Endothelial cell of umbilical vein (primary cell): Measurements from ENCODE around the gene NFKB2. TPM values are rescaled to one million over a fixed set of nuclear protein-coding genes. Genes with fewer than 3 reads are reported as not detected.

Experiments
- BruUV-seq: library from RNA; stranded (reverse); fragments of 400-500 nt; replicated peaks from 2 replicates; lab custom pipeline; 2021; lab: Mats Ljungman, UMichigan
- CTCF ChIA-PET: fragments of 300-600, 350-600 bp; sonication (Branson Sonifier 250); formaldehyde crosslinking; loops from one replicate; lab custom pipeline; 2021; ENCODE audit warnings: antibody characterized with exemption, inconsistent platforms; lab: Charles Lee
- POLR2A ChIA-PET: fragments of 300-600, 350-600 bp; sonication (Branson Sonifier 250); formaldehyde crosslinking; loops from one replicate; lab custom pipeline; 2021; ENCODE audit warnings: antibody characterized with exemption, inconsistent platforms; lab: Charles Lee
- DNase-seq: peaks from one replicate; pipeline ENCODE4 v3.0.0-alpha.2; 2011; ENCODE audit warnings: low read depth, low spot score
- FAIRE-seq: peaks from 2 replicates; lab custom pipeline; 2011; peaks lifted over from hg19 to GRCh38; lab: Jason Lieb, UNC
- H2AFZ ChIP-seq: 2 replicates; pipeline ENCODE4 v1.6.0; 2012; ENCODE audit warnings: low read depth, low read length, control low read depth, inconsistent platforms
- H3K27ac ChIP-seq: 2 replicates; pipeline ENCODE4 v1.5.1; 2011; ENCODE audit warnings: low read depth, mild to moderate bottlenecking, control low read depth, low read length, moderate library complexity; ENCODE audit not compliant: insufficient read depth
- H3K27me3 ChIP-seq, 2 experiments: 2 replicates each; pipeline versions ENCODE4 v1.6.0 to v1.6.1; 2011; ENCODE audit warnings: low read length in 2 of 2, mixed read lengths in 1 of 2; ENCODE audit not compliant: control insufficient read depth in 2 of 2, insufficient read depth in 2 of 2
- H3K36me3 ChIP-seq, 2 experiments: 2 replicates in 1 of 2; 3 replicates in 1 of 2; pipeline ENCODE4 v1.5.1; 2011; ENCODE audit warnings: low read length in 2 of 2, mild to moderate bottlenecking in 1 of 2, moderate library complexity in 1 of 2; ENCODE audit not compliant: control insufficient read depth in 2 of 2, insufficient read depth in 2 of 2; ENCODE audit errors: extremely low read depth in 1 of 2
- H3K4me1 ChIP-seq: 3 replicates; pipeline ENCODE4 v1.5.1; 2011; ENCODE audit warnings: mild to moderate bottlenecking, low read length; ENCODE audit not compliant: control insufficient read depth, insufficient read depth; ENCODE audit errors: extremely low read depth
- H3K4me2 ChIP-seq: 2 replicates; pipeline ENCODE4 v1.6.1; 2011; ENCODE audit warnings: low read length, control low read depth, mixed read lengths; ENCODE audit not compliant: insufficient read depth
- H3K4me3 ChIP-seq, 3 experiments: fragments of 200-600 bp in 1 of 3; sonication (generic), shearing (Covaris generic) in 1 of 3; replicated peaks in 1 of 3; 2 replicates each; pipeline ENCODE4 v1.5.1; 2011 to 2016; ENCODE audit warnings: control low read depth in 3 of 3, low read length in 3 of 3, mild to moderate bottlenecking in 2 of 3, inconsistent platforms in 1 of 3, low read depth in 1 of 3, moderate library complexity in 1 of 3; ENCODE audit not compliant: insufficient read depth in 1 of 3
- H3K79me2 ChIP-seq: 2 replicates; pipeline ENCODE4 v1.6.0; 2012; ENCODE audit warnings: low read length, inconsistent platforms; ENCODE audit not compliant: control insufficient read depth, insufficient read depth
- H3K9ac ChIP-seq: replicated peaks from 2 replicates; pipeline ENCODE3; 2011; ENCODE audit warnings: low read length, control low read depth; ENCODE audit not compliant: insufficient read depth; ENCODE audit errors: extremely low read depth
- H3K9me1 ChIP-seq: replicated peaks from 3 replicates; pipeline ENCODE4 v1.6.0; 2011; ENCODE audit warnings: mild to moderate bottlenecking, low read length; ENCODE audit not compliant: control insufficient read depth, insufficient read depth; ENCODE audit errors: extremely low read depth
- H3K9me3 ChIP-seq: replicated peaks from 2 replicates; pipeline ENCODE4 v1.5.1; 2012; ENCODE audit warnings: low read length, inconsistent platforms; ENCODE audit not compliant: control insufficient read depth, insufficient read depth
- H4K20me1 ChIP-seq: replicated peaks from 2 replicates; pipeline ENCODE3; 2011; ENCODE audit warnings: mild to moderate bottlenecking, low read length; ENCODE audit not compliant: control insufficient read depth, insufficient read depth; ENCODE audit errors: extremely low read depth
- EZH2 ChIP-seq: IDR thresholded peaks from 2 replicates; pipeline ENCODE4 v1.6.1; 2012; ENCODE audit warnings: borderline replicate concordance, low read depth, mild to moderate bottlenecking, moderate library complexity, low read length, inconsistent platforms; ENCODE audit not compliant: severe bottlenecking
- FOS ChIP-seq: IDR thresholded peaks from 2 replicates; pipeline ENCODE4 v1.6.1; 2011; ENCODE audit warnings: mild to moderate bottlenecking, low read length, moderate library complexity, borderline replicate concordance; ENCODE audit not compliant: insufficient read depth
- GATA2 ChIP-seq: IDR thresholded peaks from 2 replicates; pipeline ENCODE4 v1.7.0; 2011; ENCODE audit warnings: low read depth, mild to moderate bottlenecking, moderate library complexity, mixed read lengths, low read length; ENCODE audit not compliant: insufficient read length, insufficient read depth
- JUN ChIP-seq: IDR thresholded peaks from 2 replicates; pipeline ENCODE4 v1.6.1; 2011; ENCODE audit warnings: borderline replicate concordance, low read depth; ENCODE audit not compliant: insufficient read length, insufficient read depth
- MYC ChIP-seq: IDR thresholded peaks from one replicate; pipeline ENCODE4 v1.6.1; 2011; ENCODE audit warnings: mild to moderate bottlenecking, low read depth, low read length
- POLR2A ChIP-seq: IDR thresholded peaks from 2 replicates; pipeline ENCODE4 v1.6.1; 2012; ENCODE audit warnings: low read depth, mild to moderate bottlenecking, control low read depth, low read length
- POLR2AphosphoS5 ChIP-seq: IDR thresholded peaks from 2 replicates; pipeline ENCODE4 v1.6.1; 2012; ENCODE audit warnings: low read depth, mild to moderate bottlenecking, control low read depth, low read length, moderate library complexity; ENCODE audit not compliant: insufficient read depth
- dilution Hi-C: fragments of 300-500 bp; cut with MboI; formaldehyde crosslinking; loops from one replicate; pipeline ENCODE4 v1.15.0; 2019; ENCODE audit warnings: low sequenced_read_pairs; ENCODE audit not compliant: extremely low pct_ligation_motif_present
- intact Hi-C: fragments of 100-400 bp; cut with micrococcal nuclease; formaldehyde crosslinking; loops from one replicate; pipeline ENCODE4 v1.10.0; 2022
- polyA plus RNA-seq, 4 experiments: library from polyadenylated mRNA; depleted of rRNA in 3 of 4; stranded (reverse) in 3 of 4; unstranded in 1 of 4; fragments of >200 nt; gene quantifications; 2 replicates each; pipeline versions ENCODE4 v1.2.1 to v1.2.3, GENCODE V29; 2011 to 2012; ENCODE audit warnings: missing spikeins in 1 of 4
- total RNA-seq: library from RNA; stranded (reverse); gene quantifications from 2 replicates; pipeline ENCODE4 v1.2.3, GENCODE V29; 2021
- TF ChIP-seq, protein P1 (sequence below): IDR thresholded peaks from 2 replicates; pipeline ENCODE4 v1.6.1; 2011; ENCODE audit not compliant: insufficient read depth, insufficient read length
- TF ChIP-seq, protein P2 (sequence below), 2 donors: IDR thresholded peaks; 1 replicate in 1 of 2; 2 replicates in 1 of 2; pipeline ENCODE4 v1.5.1; 2011; ENCODE audit warnings: low read length in 2 of 2, mild to moderate bottlenecking in 2 of 2, moderate library complexity in 2 of 2, control low read depth in 1 of 2, inconsistent platforms in 1 of 2, low read depth in 1 of 2; ENCODE audit not compliant: insufficient read depth in 1 of 2; ENCODE audit errors: extremely low read depth in 1 of 2

The NFKB2 gene
- total and polyA plus RNA-seq, 2 donors (not counting 3 experiments of a cell fraction or from before 2014, with no cell fraction given) = 21.0 to 25.6 TPM

DNA sequence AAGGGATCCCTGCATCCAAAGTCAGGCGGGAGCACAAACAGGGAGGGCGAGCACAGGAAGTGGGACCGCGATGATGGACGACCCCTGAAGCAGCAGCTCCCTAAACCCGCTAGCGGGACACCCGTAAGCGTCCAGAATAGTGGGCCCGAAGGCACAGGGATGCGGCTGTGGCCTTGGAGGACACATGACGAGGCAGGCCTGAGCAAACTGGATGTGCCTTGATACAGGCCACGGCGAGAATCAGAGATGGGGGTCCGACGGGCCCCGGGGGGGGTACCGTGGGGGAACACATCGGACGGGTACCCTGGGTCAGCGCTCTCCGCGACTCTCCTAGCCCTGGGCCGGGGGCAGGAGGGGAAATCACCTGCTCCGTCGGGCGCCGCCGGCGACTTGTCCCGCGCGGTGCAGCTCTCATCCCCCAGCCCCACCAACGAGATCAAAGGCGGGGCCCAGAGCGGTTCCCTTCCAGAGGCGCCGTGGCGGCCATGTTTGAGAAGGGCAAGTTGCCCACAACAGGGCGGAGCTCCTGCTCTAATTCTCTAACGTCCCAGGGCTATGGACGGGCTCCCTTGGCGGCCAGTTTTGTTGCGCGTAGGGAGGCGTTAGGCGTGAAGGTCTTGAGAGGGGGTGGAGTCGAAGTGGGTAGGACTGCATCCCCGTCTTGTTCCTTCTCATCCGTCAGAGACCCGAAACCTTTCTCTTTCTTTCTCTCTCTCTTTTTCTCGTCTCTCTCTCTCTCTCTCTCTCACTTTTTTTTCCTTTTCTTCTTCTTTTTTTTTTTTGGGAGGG is 36.9 kb downstream of the NFKB2 start, which contains the start of gene CUEDC2:
TSS of gene CUEDC2 (minus strand) at position 413 of the 789 bp plus-strand sequence. CDS start 7,386 bp downstream, outside the sequence.
- no peaks in the 10 kb centered on the region for H3K9me1 ChIP-seq
- TF ChIP-seq POLR2A = peak; percentile 91
- TF ChIP-seq MYC = no peak
- TF ChIP-seq GATA2 = no peak
- TF ChIP-seq POLR2AphosphoS5 = peak; percentile 81
- FAIRE-seq = peak; percentile 97
- H3K27me3 ChIP-seq = peaks cover 11 to 22% of the 10 kb centered on the region in 2 experiments
- H3K9me3 ChIP-seq = no peaks in the 10 kb centered on the region
- BruUV-seq = TSS peak; percentile 86
- H3K27ac ChIP-seq = peak within 1 kb of the TSS; percentile 17
- H3K79me2 ChIP-seq = peaks cover 9% of the 10 kb centered on the region
- H3K9ac ChIP-seq = peak within 1 kb of the TSS; percentile 78
- H4K20me1 ChIP-seq = no peaks in the 10 kb centered on the region
- no peaks in the 10 kb centered on the region for H3K36me3 ChIP-seq
- intact Hi-C loops = loop anchor here (1.0 kb wide), 1 partner anchor 10 kb away; no protein-coding TSS in a partner anchor
- peak; percentile 97 for DNase-seq
- POLR2A ChIA-PET = interaction anchor here (0.6 to 1.1 kb wide), 3 partner anchors 12 to 44 kb away, joined by 5 to 6 read pairs (median 6); partner anchors contain the start of gene FBXL15
- dilution Hi-C loops = no loop called here
- H3K4me2 ChIP-seq = peak within 1 kb of the TSS; percentile 78
- CTCF ChIA-PET = interaction anchor here (0.6 to 2.4 kb wide), 15 partner anchors 11 to 310 kb away, joined by 3 to 25 read pairs (median 4); partner anchors contain the start of genes ACTR1A, C10orf95, FBXL15 and NFKB2
- peak within 1 kb of the TSS; percentile 53 to 87 (median 66) for H3K4me3 ChIP-seq
- H2AFZ ChIP-seq = peak within 1 kb of the TSS; percentile 67
- peaks cover 7% of the 10 kb centered on the region for H3K4me1 ChIP-seq

- intact Hi-C loops (no loop called here), dilution Hi-C loops (no loop called here)
- Histone ChIP-seq H3K4me3 (no peak overlapping the region), H3K36me3 (no peaks in the 10 kb centered on the region), H3K27me3 (peaks cover 11 to 22% of the 10 kb centered on the region in 2 experiments), H3K27ac (no peak overlapping the region), H3K4me1 (peaks cover 7% of the 10 kb centered on the region), H3K4me2 (no peak overlapping the region), H2AFZ (no peak overlapping the region), H3K9ac (no peak overlapping the region), H3K9me3 (no peaks in the 10 kb centered on the region), H4K20me1 (no peaks in the 10 kb centered on the region), H3K9me1 (no peaks in the 10 kb centered on the region), H3K79me2 (peaks cover 9% of the 10 kb centered on the region)
- ChIA-PET CTCF (interaction anchor here (1.7 kb wide), 1 partner anchor 23 kb away, joined by 4 read pairs; no protein-coding TSS in a partner anchor), POLR2A (no interaction called here)
- FAIRE-seq (no peak), DNase-seq (no peak)
- no TSS peak for BruUV-seq
- TF ChIP-seq MYC = no peak
- no peak for TF ChIP-seq JUN
- TF ChIP-seq, protein P1, sequence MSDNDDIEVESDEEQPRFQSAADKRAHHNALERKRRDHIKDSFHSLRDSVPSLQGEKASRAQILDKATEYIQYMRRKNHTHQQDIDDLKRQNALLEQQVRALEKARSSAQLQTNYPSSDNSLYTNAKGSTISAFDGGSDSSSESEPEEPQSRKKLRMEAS = no peak
- TF ChIP-seq POLR2A = no peak
- no peak for TF ChIP-seq GATA2
- TF ChIP-seq POLR2AphosphoS5 = no peak
- TF ChIP-seq EZH2 = no peak
- no peak for TF ChIP-seq FOS
- TF ChIP-seq, protein P2, sequence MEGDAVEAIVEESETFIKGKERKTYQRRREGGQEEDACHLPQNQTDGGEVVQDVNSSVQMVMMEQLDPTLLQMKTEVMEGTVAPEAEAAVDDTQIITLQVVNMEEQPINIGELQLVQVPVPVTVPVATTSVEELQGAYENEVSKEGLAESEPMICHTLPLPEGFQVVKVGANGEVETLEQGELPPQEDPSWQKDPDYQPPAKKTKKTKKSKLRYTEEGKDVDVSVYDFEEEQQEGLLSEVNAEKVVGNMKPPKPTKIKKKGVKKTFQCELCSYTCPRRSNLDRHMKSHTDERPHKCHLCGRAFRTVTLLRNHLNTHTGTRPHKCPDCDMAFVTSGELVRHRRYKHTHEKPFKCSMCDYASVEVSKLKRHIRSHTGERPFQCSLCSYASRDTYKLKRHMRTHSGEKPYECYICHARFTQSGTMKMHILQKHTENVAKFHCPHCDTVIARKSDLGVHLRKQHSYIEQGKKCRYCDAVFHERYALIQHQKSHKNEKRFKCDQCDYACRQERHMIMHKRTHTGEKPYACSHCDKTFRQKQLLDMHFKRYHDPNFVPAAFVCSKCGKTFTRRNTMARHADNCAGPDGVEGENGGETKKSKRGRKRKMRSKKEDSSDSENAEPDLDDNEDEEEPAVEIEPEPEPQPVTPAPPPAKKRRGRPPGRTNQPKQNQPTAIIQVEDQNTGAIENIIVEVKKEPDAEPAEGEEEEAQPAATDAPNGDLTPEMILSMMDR (IDR thresholded peaks at IDR 0.05; ENCODE audit: extremely low read depth in 1 of 2, insufficient read depth in 1 of 2, low read depth in 1 of 2, low read length in 2 of 2) = no peak
Measured at GRCh38 chr10:102433619-102434046, 38.1 kb downstream of the NFKB2 start.
